Iris pigment epithelial cell (primary cell): ENCODE data around the gene ERN1.
A peak's percentile ranks its signal among the peaks of the same experiment; 100 is the strongest.

ENCODE experiments used
- DNase-seq: peaks from one replicate; pipeline ENCODE4 v3.0.0-alpha.2; 2011; ENCODE audit warnings: low read depth

The ERN1 gene

DNA sequence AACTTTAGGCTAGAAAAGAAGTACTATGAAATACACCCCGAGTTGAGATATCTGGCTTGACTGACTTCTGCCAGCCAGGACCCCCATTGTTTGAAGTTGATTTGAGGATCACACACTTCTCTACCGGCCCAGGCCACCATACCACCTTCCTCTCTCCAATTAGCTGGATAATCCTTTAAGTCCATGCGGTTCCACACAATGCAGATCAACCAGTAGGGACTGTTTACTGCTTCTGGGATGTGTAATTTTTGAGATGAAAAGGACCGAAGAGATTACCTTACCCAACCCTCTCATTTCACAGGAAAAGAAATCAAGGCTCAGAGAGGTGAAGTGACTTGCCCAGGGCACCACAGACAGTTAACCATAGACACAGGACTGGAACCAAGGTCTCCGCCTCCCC lies 20.5 kb downstream of the ERN1 start:
- DNase-seq = no peak

DNA sequence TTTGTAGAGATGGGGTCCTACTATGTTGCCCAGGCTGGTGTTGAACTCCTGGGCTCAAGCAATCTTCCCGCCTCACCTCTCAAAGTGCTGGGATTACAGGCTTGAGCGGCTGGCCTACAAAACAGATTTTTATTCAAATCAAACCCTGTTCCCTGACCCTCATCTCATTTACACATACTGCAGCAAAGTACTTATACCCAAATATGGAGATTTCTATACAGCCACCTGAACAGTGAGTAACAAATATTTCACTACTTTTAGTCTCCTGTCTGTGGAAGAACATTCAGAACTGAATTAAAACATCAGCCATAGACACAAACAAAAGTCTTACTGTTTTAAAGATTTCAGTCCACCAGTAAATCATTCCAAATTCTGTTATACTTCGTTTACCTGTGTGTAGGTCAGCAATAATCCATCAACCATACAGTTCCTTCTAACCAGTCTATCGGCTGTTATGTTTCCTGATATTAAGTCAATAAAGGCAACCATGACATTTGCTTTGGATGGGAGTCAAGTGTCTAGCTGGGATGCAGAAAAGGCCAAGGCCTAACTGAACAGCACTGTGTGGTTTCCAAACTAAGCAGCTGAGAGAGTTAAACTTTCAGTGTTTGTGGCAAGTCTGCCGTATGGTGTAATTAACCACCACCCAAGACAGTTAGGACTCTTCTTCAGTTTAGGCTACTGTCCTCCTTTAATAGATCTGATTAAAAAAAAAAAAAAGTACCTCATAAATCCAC lies 22.3 kb downstream of the ERN1 start:
- no peak for DNase-seq

DNA sequence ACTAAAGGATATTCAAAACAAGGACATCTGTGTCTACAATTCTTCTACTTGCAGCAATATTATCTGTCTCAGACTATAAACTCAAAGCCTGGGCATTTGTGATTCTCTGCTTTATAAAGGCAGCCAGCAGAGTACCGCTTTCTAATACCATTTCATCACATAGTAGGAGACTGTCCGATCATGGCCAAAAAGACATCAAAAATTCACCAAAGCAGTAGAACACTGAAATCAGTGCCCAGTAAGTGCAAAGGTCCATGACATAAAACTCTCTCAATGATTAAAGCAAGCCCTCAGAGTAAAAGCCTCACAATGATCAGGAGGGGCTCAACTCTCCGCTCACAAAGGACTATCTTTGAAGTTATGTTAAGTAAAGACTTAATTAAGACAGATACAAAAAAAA lies 23.0 kb downstream of the ERN1 start:
- no peak for DNase-seq

DNA sequence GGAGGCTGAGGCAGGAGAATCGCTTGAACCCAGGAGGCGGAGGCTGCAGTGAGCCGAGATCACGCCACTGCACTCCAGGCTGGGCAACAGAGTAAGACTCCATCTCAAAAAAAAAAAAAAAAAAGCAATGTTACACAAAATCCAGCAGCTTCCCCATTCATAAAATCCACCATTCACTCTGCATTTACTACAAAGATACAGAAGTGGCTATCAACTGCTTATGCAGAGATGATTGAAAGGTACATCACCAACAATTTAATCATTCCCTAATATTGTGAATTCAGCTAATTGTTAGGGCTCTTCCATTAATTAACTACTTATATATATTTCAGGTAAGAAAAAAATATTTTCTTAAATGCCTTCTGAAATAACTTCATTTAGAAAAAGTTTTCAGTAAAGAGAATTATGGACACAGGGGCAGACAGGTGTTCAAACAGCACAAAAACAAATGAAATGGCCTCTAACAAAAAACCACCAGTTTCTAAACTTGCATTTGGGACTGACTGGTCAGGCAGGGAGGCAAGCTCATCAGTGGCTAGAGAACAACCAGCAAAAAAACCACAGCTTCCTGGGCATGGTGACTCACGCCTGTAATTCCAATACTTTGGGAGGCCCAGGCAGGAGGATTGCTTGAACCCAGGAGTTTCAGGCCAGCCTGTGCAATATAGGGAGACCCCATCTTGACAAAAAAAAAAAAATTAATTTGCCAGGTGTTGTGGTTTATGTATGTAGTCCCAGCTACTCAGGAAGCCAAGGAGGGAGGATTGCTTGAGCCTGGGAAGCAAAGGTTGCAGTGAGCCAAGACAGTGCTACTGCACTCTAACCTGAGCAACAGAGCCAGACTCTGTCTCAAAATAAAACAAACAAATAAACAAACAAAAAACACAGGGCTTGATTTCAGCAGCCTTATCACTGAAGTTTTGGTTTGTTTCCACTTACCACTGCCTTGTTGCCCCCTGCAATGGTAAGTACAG lies 26.3 kb downstream of the ERN1 start:
- peak; percentile 66 for DNase-seq

DNA sequence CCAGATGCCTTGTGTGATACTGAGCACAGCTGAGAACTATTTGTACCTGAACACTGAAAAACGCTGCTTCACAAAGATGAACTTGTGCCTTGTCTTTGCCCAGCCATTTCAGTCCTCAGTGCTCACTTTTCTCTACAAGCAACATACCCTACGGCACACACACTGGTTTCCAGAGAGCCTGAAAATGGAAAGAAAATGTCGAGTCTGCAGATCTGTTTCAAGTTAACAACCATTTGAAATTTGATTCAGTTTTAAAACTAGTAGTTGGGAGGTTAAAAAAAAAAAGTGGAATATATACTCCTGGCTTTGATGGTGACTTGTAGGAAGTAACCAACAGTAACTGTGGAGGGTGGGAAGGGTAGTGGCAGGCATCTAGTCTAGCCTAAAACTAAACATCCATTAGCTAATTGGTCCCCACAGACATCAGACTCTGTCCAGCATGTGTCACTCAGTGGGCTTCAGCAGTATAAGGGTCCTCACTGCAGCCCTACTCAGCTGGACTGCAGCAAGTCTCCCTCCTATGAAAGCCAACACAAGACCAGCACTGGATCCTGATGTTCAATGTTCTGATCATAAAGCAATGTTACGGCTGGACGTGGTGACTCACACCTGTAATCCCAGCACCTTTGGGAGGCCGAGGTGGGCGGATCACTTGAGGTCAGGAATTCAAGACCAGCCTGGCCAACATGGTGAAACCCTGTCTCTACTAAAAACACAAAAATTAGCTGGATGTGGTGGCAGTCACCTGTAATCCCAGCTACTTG lies 27.1 kb downstream of the ERN1 start:
- no peak for DNase-seq

DNA sequence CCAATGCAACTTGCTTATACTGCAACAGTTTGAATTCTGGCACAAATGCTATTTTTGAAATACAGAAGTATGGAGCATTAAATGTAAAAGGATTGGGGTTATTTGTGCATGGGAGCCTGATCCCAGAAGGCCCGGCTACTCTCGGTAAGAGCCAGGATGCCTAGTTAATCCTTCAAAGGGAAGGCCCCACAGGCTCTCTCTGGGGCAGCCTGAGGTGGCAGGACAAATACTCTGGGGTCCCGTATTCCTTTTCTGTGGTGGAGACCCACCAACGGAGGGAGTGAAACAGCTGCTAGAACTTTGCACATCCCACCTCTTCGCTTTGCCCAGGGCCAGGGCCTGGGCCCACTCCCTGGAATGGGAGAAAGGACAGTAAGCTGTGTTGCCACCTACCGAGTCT lies 30.4 kb downstream of the ERN1 start:
- no peak for DNase-seq

DNA sequence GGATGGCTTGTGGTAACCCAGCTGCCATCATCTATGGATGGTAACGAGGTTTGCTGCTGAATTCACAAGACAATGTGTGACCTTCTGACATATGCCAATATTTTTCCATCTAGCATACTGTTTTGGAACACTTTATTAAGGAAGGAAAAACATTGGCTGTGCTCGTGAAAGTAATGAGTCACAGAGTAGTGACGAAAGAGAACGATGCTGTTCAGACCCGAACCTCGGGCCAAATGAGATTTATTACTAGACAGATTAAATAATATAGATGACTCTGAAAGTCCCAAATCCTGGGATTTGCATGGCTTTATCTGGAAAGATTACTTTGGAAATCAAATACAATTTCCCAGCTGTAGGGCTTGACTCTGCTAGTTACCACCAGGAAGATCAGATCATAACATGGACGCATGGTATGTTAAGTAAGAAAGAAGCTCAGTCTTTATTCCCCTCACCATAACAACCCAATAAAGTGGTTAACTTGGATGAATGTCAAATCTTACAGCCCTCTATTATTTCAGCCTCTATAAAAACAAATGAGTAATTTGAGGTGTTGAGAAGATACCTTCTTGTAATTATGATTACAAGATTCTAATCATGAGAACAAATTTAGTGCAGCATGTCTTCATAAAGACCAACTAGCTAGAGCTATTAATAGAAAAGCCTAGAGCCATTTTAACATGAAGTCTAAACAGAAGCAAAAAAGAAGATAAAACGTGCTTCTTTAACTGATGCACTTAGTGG lies 32.6 kb downstream of the ERN1 start:
- peak; percentile 72 for DNase-seq

DNA sequence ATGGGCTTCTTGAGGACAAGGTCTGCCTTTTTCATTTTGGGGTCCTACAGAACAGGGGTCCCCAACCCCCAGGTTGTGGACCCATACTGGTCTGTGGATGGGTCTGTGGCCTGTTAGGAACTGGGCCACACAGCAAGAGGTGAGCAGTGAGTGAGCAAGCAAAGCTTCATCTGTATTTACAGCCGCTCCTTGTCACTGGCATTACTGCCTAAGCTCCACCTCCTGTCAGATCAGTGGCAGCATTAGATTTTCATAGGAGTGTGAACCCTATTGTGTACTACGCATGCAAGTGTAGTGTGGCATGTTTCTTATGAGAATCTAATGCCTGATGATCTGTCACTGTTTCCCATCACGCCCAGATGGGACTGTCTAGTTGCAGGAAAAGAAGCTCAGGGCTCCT lies 33.9 kb downstream of the ERN1 start:
- no peak for DNase-seq

DNA sequence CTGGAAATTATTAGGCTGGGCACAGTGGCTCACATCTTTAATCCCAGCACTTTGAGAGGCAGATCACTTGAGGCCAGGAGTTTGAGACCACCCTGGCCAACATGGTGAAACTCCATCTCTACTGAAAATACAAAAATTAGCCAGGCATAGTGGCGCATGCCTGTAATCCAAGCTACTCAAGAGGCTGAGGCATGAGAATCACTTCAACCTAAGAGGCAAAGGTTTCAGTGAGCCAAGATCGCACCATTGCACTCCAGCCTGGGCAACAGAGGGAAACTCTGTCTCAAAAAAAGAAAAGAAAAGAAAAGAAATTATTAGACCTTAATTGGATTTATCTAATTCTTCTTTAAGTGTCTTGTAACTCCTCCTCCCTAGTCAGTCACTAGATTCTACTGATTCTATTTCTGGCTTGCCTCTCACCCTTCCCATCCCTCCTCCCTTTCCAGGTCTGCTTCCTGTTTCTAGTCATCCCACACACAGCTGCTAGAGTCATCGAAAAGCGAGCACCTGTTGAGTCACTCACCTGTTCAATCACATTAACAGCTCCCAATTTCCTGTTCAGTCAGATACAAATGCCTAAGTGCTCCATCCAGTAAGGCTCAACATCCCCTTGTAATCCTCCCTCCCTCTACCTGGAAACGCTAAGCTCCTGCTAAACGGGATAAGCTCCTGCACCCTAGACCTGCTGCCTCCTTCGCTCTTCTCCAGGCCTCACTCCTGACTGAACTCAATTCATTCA lies 34.6 kb downstream of the ERN1 start:
- no peak for DNase-seq

DNA sequence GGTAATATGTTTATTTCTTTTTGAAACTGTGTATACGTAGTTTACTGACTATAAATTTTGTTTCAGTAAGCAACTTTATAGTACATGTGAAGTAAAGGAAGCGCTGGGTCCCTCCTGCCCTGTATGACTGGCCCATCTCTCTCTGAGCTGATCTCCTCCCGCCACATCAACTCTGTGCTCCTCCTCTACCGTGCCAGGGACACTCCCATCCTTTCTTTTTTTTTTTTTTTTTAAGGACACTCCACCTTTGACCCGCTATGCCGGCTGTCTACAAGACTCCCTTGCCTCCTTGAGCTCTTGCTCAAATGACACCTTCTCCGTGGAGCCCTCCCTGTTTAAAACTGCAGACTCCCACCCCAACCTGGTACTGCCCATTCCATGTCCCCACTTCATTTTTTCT lies 35.5 kb downstream of the ERN1 start:
- DNase-seq = no peak

DNA sequence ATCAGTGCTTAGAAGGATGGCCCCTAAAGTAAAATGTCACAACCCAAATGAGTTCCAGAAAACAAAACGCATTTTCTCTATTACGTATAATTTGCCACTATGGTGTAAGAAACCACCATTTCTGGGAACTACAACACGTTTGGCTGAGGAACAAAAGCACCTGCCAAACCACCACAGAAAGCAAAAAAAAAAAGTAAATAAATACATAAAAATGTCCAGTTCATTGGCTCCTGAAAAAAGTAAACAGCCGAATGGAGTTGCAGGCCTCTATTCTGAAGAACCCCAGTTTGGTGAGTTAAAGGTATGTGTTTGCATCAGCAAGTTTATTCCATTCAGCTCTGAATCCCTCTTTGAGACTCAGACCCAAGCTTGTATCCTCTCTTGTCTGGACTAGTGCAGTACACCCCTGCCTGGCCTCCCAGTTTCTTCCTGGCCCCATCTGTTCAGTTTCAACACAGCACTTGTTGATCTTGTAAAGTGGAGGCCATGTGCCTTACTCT lies 36.9 kb downstream of the ERN1 start:
- no peak for DNase-seq

DNA sequence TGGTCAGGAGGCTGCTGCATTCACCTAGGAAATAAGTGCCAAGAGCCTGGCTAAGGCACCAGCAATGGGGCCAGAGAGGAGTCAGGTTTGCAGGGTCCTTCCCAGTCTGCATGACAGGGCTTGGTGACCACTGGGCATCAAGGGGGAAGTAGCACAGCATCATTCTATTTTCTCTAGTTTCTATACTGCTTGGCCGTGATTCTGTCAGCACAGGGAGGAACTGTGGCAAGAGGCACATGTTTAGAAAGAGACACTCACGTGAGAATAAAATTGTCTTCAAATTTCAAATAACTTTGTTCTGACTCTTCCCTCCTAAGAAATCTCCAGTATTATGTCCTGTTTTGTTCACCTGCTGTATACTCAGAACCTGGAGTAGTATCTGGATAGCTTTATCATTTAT lies 37.8 kb downstream of the ERN1 start:
- no peak for DNase-seq

DNA sequence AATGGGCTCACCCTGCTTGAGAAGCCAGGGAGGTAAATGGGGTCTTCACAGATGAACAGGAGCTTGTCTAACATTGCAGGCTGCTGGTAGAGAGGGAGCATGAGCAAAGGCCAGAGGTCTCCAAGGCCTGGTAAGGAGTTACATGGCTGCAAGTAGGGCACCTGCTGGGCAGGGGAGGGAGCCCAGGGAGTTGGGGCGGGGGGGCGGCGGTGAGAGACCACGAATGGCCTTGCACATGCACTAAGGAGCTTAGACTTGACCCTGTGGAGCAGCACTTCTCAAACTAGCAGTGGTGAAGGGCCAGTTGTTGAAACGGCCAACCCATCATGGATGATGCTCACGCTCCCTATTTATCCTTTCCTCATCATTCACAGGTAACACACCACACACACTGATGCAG lies 38.4 kb downstream of the ERN1 start:
- DNase-seq = no peak

DNA sequence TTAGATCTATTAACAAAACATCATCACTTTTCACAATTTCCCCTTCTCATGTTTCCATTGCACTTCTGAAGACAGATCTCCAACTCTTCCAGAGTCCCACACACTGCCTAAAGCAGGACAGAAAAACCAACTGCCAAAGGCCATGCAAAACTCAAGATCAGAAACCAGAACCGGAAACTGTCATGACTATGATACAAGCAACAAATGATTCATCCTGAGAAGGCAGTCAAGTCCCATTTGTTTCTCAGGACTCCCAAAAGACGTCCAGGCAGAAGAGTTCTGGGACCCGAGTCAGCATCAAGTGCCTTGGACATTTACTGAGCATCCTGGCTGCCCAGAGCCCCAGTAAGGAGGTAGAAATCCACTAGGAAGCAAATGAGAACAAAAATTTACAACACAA lies 38.8 kb downstream of the ERN1 start:
- DNase-seq = peak; percentile 33

DNA sequence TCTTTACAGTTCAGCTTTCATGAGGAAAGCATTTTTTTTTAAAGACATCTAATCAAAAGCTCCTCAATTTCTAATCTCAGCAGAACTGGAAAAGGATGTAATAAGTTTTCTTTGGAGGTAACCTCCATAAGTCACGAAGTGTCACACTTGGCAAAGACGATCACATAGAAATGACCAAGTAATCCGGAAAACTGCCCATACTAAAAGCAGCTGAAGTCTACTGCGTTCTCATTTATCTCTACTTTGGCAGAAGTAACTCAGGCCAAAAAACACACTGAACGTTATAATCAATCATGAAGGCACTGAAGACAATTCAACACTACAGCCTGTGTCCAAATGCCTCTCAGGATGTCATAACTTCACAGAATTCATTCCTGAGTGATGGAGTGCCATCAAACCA lies 39.8 kb downstream of the ERN1 start:
- DNase-seq = no peak

DNA sequence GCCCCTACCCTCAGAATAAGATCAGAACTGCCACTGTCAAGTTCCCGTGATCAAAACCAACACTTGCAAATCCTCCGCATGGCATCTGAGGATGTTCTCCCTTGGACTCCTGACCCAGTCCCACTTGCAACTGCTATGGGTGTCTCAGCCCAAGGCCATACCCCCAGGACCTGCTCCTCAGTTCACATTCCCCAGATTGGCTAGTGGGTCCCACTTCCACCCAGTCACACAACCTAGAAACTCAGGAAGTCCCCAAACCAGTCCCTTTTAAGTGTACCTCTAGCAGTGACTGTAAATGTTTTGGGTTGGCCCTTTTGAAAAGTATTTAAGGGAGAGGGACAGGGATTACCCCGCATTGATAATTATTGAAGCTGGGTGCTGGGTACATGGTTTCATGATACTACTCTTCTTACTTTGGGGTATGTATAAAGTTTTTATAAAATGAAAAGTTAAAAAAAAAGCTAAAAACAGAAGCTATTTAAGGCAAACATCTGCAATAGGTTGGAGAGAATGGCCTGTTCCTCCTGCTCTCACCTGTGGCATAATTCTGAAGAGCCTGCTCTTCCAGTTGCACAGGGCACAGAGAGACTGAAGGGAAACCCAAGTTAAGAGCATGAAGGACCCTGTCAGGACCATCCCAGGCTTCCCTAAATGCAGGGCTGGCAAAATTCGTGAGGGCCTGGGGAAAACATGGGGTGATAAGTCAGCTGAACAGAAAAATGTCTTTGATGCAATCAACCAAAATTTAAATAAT lies 42.5 kb downstream of the ERN1 start:
- no peak for DNase-seq

DNA sequence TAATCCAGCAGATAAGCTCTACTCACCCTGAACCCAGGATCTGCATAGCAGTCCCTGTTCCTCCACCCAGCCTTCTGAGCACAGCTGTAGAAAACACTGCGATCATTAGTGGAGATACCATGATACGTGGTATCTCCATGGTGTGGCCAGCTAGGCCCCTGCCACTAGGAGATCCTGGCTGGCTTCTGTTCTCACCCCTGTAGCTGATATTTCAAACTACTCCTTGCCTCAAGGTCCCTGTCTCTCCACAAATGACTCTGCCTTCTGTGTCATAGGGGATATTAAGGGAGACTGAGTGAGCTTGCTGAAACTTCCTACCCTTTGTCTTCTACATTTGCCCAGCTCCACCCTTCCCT lies 44.3 kb downstream of the ERN1 start:
- DNase-seq = no peak

DNA sequence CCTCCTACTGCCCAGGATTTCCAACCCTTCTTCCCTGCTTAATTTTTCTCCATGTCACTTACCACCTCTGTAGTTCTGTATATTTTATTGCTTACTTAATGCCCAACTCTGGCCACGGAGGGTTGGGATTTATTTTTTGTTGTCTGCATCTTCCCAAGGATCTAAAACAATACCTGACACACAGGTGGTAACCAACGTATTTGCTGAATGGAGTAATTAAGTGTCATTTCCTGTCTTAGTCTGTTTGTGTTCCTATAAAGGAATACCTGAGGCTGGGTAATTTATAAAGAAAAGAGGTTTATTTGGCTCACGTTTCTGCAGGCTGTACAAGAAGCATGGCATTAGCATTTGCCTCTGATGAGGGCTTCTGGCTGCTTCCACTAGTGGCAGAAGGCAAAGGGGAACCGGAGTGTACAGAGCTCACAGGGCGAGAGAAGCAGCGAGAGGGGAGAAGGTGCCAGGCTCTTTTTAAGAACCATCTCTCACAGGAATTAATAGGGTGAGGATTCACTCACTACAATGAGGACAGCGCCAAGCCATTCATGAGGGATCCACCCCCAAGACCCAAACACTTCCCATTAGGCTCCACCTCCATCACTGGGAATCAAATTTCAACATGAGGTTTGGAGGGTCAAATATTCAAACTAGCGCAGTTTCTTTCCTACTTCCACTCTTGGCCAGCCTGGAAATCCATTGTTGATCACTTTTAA lies 44.8 kb downstream of the ERN1 start:
- DNase-seq = no peak

DNA sequence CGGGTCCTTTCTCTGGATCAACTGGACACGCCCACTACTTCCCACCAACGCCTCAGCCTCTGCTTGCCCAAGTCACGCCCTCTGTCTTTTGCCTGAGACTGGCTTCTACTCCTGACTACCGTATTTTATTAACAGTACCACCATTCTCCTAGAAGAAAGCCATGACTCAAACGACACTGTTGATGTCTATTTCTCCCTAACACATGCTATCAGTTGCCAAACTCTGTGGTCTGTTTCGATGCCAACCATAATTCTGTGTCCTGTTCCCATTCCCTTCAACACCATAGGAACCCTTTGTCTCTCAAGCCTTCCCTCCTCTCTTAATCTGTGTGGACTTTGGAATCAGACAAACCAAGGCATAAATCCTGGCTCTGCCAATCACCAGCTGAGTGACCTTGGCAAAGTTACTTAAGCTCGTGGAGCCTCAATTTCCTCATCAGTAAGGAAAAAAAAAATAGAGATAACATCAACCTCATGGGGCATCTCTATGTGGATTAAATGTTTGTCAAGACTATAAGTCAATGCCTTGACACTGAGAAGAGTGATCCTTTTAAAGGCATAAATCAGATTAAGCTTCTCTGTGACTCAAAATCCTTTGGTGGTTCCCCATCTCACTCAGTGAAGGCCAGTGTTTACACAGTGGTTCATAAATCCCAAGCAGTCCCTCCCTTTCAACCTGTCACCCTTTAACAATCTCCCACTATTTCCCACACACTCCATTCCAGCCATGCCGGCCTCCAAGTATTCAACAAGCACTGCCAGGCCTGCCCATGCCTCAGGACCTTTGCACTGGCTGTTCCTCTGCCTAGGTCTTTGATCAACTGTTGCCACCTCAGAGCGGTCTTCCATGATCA lies 45.6 kb downstream of the ERN1 start:
- peak; percentile 27 for DNase-seq
